ENCODE results near the gene KAT14. TPM values are rescaled to one million over a fixed set of nuclear protein-coding genes. Genes with fewer than 3 reads are reported as not detected.
"Not testable (repeated sequence)": the region's sequence is repeated elsewhere in the genome, so short reads cannot be mapped to it uniquely, and the experiment has no call there.

The KAT14 gene
- polyA plus RNA-seq, 1 donor (not counting 4 experiments of a cell fraction or from before 2014, with no cell fraction given): 9.8 TPM

DNA sequence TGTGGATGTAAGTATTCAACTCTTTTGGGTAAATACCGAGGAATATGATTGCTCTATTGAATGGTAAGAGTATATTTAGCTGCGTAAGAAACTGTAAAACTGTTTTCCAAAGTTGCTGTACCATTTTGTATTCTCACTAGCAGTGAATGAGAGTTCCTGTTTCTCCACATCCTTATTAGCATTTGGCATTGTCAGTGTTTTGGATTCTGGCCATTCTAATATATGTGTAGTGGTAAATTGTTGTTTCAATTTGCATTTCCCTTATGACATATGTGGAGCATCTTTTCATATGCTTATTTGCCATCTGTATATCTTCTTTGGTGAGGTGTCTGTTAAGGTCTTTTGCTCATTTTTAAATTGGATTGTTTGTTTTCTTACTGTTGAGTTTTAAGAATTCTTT lies 29.3 kb upstream of the KAT14 start:
- no peaks in the 10 kb centered on the region for H3K9me3 ChIP-seq (ENCODE audit: control insufficient read depth, low read depth, low read length)
- H4K20me1 ChIP-seq (ENCODE audit: control insufficient read depth, extremely low read depth, insufficient read depth, low read length): no peaks in the 10 kb centered on the region
- no peak overlapping the region for H2AFZ ChIP-seq (ENCODE audit: control insufficient read depth, low read length)
- H3K9ac ChIP-seq (ENCODE audit: control insufficient read depth, extremely low read depth, insufficient read depth, low read length): no peak overlapping the region
- H3K27me3 ChIP-seq (ENCODE audit: control insufficient read depth, extremely low read depth, insufficient read depth, low read length): no peaks in the 10 kb centered on the region
- no peak for TF ChIP-seq EZH2 (IDR thresholded peaks at IDR 0.05; ENCODE audit: low read length)
- TF ChIP-seq, protein P1, sequence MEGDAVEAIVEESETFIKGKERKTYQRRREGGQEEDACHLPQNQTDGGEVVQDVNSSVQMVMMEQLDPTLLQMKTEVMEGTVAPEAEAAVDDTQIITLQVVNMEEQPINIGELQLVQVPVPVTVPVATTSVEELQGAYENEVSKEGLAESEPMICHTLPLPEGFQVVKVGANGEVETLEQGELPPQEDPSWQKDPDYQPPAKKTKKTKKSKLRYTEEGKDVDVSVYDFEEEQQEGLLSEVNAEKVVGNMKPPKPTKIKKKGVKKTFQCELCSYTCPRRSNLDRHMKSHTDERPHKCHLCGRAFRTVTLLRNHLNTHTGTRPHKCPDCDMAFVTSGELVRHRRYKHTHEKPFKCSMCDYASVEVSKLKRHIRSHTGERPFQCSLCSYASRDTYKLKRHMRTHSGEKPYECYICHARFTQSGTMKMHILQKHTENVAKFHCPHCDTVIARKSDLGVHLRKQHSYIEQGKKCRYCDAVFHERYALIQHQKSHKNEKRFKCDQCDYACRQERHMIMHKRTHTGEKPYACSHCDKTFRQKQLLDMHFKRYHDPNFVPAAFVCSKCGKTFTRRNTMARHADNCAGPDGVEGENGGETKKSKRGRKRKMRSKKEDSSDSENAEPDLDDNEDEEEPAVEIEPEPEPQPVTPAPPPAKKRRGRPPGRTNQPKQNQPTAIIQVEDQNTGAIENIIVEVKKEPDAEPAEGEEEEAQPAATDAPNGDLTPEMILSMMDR (optimal IDR thresholded peaks at IDR 0.05 in 1 of 3, IDR thresholded peaks at IDR 0.05 in 1 of 3, conservative IDR thresholded peaks at IDR 0.05 in 1 of 3; ENCODE audit: extremely low read depth in 1 of 3, insufficient read depth in 2 of 3, low read length in 3 of 3): no peak
- H3K27ac ChIP-seq (ENCODE audit: control insufficient read depth, insufficient read depth, low read length): no peak overlapping the region
- H3K9me1 ChIP-seq (ENCODE audit: control insufficient read depth, extremely low read depth, insufficient read depth, low read length): no peaks in the 10 kb centered on the region
- no peaks in the 10 kb centered on the region for H3K4me1 ChIP-seq (ENCODE audit: control insufficient read depth, extremely low read depth, insufficient read depth, low read length)
- H3K36me3 ChIP-seq (ENCODE audit: control insufficient read depth in 2 of 2, extremely low read depth in 1 of 2, insufficient read depth in 2 of 2, low read length in 2 of 2): no peaks in the 10 kb centered on the region
- no peaks in the 10 kb centered on the region for H3K79me2 ChIP-seq (ENCODE audit: control insufficient read depth, insufficient read depth, low read length)
- H3K4me3 ChIP-seq (ENCODE audit: control insufficient read depth in 2 of 3, extremely low read depth in 1 of 3, insufficient read depth in 2 of 3, low read depth in 1 of 3, low read length in 3 of 3): no peak overlapping the region
- DNase-seq (ENCODE audit: low read depth, low spot score): no peak
- no peak overlapping the region for H3K4me2 ChIP-seq (ENCODE audit: control insufficient read depth, extremely low read depth, insufficient read depth, low read depth, low read length)
- dilution Hi-C loops (cut with MboI; ENCODE audit: extremely low pct_ligation_motif_present, low sequenced_read_pairs): no loop called here
- no peak for FAIRE-seq

GRCh38 chr20:18128574-18128973 lies 9.1 kb upstream of the KAT14 start:
- H3K36me3 ChIP-seq (ENCODE audit: control insufficient read depth in 2 of 2, extremely low read depth in 1 of 2, insufficient read depth in 2 of 2, low read length in 2 of 2); H3K9me1 ChIP-seq (ENCODE audit: control insufficient read depth, extremely low read depth, insufficient read depth, low read length); dilution Hi-C loops (cut with MboI; ENCODE audit: extremely low pct_ligation_motif_present, low sequenced_read_pairs); H3K9ac ChIP-seq (ENCODE audit: control insufficient read depth, extremely low read depth, insufficient read depth, low read length); H3K27ac ChIP-seq (ENCODE audit: control insufficient read depth, insufficient read depth, low read length); H3K4me2 ChIP-seq (ENCODE audit: control insufficient read depth, extremely low read depth, insufficient read depth, low read depth, low read length); H3K27me3 ChIP-seq (ENCODE audit: control insufficient read depth, extremely low read depth, insufficient read depth, low read length); DNase-seq (ENCODE audit: low read depth, low spot score); FAIRE-seq; H3K9me3 ChIP-seq (ENCODE audit: control insufficient read depth, low read depth, low read length); H2AFZ ChIP-seq (ENCODE audit: control insufficient read depth, low read length); H4K20me1 ChIP-seq (ENCODE audit: control insufficient read depth, extremely low read depth, insufficient read depth, low read length); H3K4me1 ChIP-seq (ENCODE audit: control insufficient read depth, extremely low read depth, insufficient read depth, low read length); H3K4me3 ChIP-seq (ENCODE audit: control insufficient read depth in 2 of 3, extremely low read depth in 1 of 3, insufficient read depth in 2 of 3, low read depth in 1 of 3, low read length in 3 of 3); H3K79me2 ChIP-seq (ENCODE audit: control insufficient read depth, insufficient read depth, low read length): not testable (repeated sequence)

- Histone ChIP-seq H4K20me1 (ENCODE audit: control insufficient read depth, extremely low read depth, insufficient read depth, low read length) (no peaks in the 10 kb centered on the region), H3K79me2 (ENCODE audit: control insufficient read depth, insufficient read depth, low read length) (no peaks in the 10 kb centered on the region), H3K4me1 (ENCODE audit: control insufficient read depth, extremely low read depth, insufficient read depth, low read length) (peaks cover 9% of the 10 kb centered on the region), H3K9ac (ENCODE audit: control insufficient read depth, extremely low read depth, insufficient read depth, low read length) (no peak overlapping the region), H3K27ac (ENCODE audit: control insufficient read depth, insufficient read depth, low read length) (no peak overlapping the region), H2AFZ (ENCODE audit: control insufficient read depth, low read length) (no peak overlapping the region), H3K9me3 (ENCODE audit: control insufficient read depth, low read depth, low read length) (no peaks in the 10 kb centered on the region), H3K27me3 (ENCODE audit: control insufficient read depth, extremely low read depth, insufficient read depth, low read length) (no peaks in the 10 kb centered on the region), H3K36me3 (ENCODE audit: control insufficient read depth in 2 of 2, extremely low read depth in 1 of 2, insufficient read depth in 2 of 2, low read length in 2 of 2) (no peaks in the 10 kb centered on the region), H3K4me3 (ENCODE audit: control insufficient read depth in 2 of 3, extremely low read depth in 1 of 3, insufficient read depth in 2 of 3, low read depth in 1 of 3, low read length in 3 of 3) (no peak overlapping the region), H3K9me1 (ENCODE audit: control insufficient read depth, extremely low read depth, insufficient read depth, low read length) (no peaks in the 10 kb centered on the region), H3K4me2 (ENCODE audit: control insufficient read depth, extremely low read depth, insufficient read depth, low read depth, low read length) (no peak overlapping the region)
- no peak for TF ChIP-seq EZH2 (IDR thresholded peaks at IDR 0.05; ENCODE audit: low read length)
- TF ChIP-seq, protein P1 (optimal IDR thresholded peaks at IDR 0.05 in 1 of 3, IDR thresholded peaks at IDR 0.05 in 1 of 3, conservative IDR thresholded peaks at IDR 0.05 in 1 of 3; ENCODE audit: extremely low read depth in 1 of 3, insufficient read depth in 2 of 3, low read length in 3 of 3): no peak
- DNase-seq (ENCODE audit: low read depth, low spot score) (no peak), FAIRE-seq (no peak)
- dilution Hi-C loops (cut with MboI; ENCODE audit: extremely low pct_ligation_motif_present, low sequenced_read_pairs): no loop called here
These were observed 5.0 kb upstream of the KAT14 start for GRCh38 chr20:18132663-18133062.

All from keratinocyte (primary cell).